HCT116 (cell line): ENCODE measurements around the gene MXD1. TPM values are rescaled to one million over a fixed set of nuclear protein-coding genes. Genes with fewer than 3 reads are reported as not detected.

Experiments
- ATAC-seq: fragments of 200-7000 bp; cut with Tn5 transposase; 2 replicates; pipeline ENCODE4 v1.9.1; 2020; ENCODE audit warnings: mild to moderate bottlenecking, moderate library complexity
- BruUV-seq: library from RNA; stranded (reverse); fragments of 400-500 nt; replicated peaks from 2 replicates; lab custom pipeline; 2021; lab: Mats Ljungman, UMichigan
- CTCF ChIA-PET: fragments of 300-600 bp; sonication (Branson Sonifier 250); formaldehyde crosslinking; loops from one replicate; lab custom pipeline; 2021; ENCODE audit warnings: antibody characterized with exemption; lab: Charles Lee
- POLR2A ChIA-PET: fragments of 300-600, 350-600 bp; sonication (Branson Sonifier 250); formaldehyde crosslinking; loops from one replicate; lab custom pipeline; 2021; ENCODE audit warnings: antibody characterized with exemption; lab: Charles Lee
- RAD21 ChIA-PET, 2 experiments: fragments of 300-600 bp; sonication (Branson Sonifier 250); formaldehyde crosslinking; loops; one replicate each; lab custom pipeline; 2023; ENCODE audit warnings: low total read pairs in 2 of 2; ENCODE audit not compliant: uncharacterized antibody in 2 of 2, unreplicated experiment in 2 of 2, low non-redundant PET in 1 of 2; lab: Charles Lee
- DNase-seq: peaks from one replicate; pipeline ENCODE4 v3.0.0-alpha.2; 2010; ENCODE audit warnings: low read depth, low spot score
- H2AFZ ChIP-seq: fragments of 200-600 bp; shearing (Covaris generic), sonication (generic); 2 replicates; pipeline ENCODE4 v1.6.1; 2017; ENCODE audit warnings: low read depth, mixed run types, mixed read lengths, antibody characterized with exemption, low read length; ENCODE audit not compliant: poor library complexity, severe bottlenecking
- H3K27ac ChIP-seq: 2 replicates; pipeline ENCODE4 v1.5.1; 2012; ENCODE audit warnings: low read depth, low read length
- H3K27me3 ChIP-seq: fragments of 200-600 bp; sonication (generic); 2 replicates; pipeline ENCODE4 v1.6.1; 2016; ENCODE audit warnings: mixed run types, low read length, mixed read lengths; ENCODE audit not compliant: insufficient read depth
- H3K36me3 ChIP-seq, 2 experiments: fragments of 200-500 bp in 1 of 2; fragments of 200-600 bp in 1 of 2; sonication (Bioruptor generic) in 1 of 2; sonication (generic) in 1 of 2; 2 replicates each; pipeline versions ENCODE4 v1.5.1 to v1.6.1; 2014 to 2016; ENCODE audit warnings: low read length in 2 of 2, inconsistent platforms in 1 of 2, mixed read lengths in 1 of 2, mixed run types in 1 of 2; ENCODE audit not compliant: insufficient read depth in 2 of 2, control insufficient read depth in 1 of 2
- H3K4me1 ChIP-seq, 2 experiments: fragments of 200-600 bp in 1 of 2; sonication (generic) in 1 of 2; 2 replicates each; pipeline versions ENCODE4 v1.5.1 to v1.6.1; 2012 to 2017; ENCODE audit warnings: low read length in 2 of 2, inconsistent platforms in 1 of 2, mild to moderate bottlenecking in 1 of 2, mixed read lengths in 1 of 2, mixed run types in 1 of 2, moderate library complexity in 1 of 2; ENCODE audit not compliant: insufficient read depth in 2 of 2, control insufficient read depth in 1 of 2
- H3K4me2 ChIP-seq: fragments of 200-600 bp; sonication (generic); 2 replicates; pipeline ENCODE4 v1.6.1; 2017; ENCODE audit warnings: mixed run types, low read length, mixed read lengths
- H3K4me3 ChIP-seq, 2 experiments: fragments of 200-600 bp in 1 of 2; sonication (generic) in 1 of 2; replicated peaks in 1 of 2; 2 replicates each; pipeline ENCODE4 v1.5.1; 2011 to 2016; ENCODE audit warnings: low read length in 2 of 2, control low read depth in 1 of 2, low read depth in 1 of 2, mild to moderate bottlenecking in 1 of 2, mixed read lengths in 1 of 2, mixed run types in 1 of 2
- H3K79me2 ChIP-seq: fragments of 200-600 bp; sonication (generic); 2 replicates; pipeline ENCODE4 v1.6.1; 2017; ENCODE audit warnings: mild to moderate bottlenecking, mixed run types, low read length, moderate library complexity, mixed read lengths; ENCODE audit not compliant: insufficient read depth
- H3K9ac ChIP-seq: fragments of 200-600 bp; sonication (generic); 2 replicates; pipeline ENCODE4 v1.6.1; 2016; ENCODE audit warnings: low read length, mixed read lengths
- H3K9me2 ChIP-seq: fragments of 200-600 bp; sonication (generic), shearing (Covaris generic); 2 replicates; pipeline ENCODE4 v1.6.1; 2017; ENCODE audit warnings: mixed run types, mild to moderate bottlenecking, moderate library complexity; ENCODE audit not compliant: insufficient read depth
- H3K9me3 ChIP-seq, 2 experiments: fragments of 200-500 bp in 1 of 2; fragments of 200-600 bp in 1 of 2; sonication (Bioruptor generic) in 1 of 2; sonication (generic) in 1 of 2; 2 replicates each; pipeline ENCODE4 v1.6.1; 2014 to 2017; ENCODE audit warnings: low read length in 2 of 2, mixed read lengths in 2 of 2, inconsistent platforms in 1 of 2, low read depth in 1 of 2, mild to moderate bottlenecking in 1 of 2, mixed run types in 1 of 2, moderate library complexity in 1 of 2; ENCODE audit not compliant: control insufficient read depth in 1 of 2, insufficient read depth in 1 of 2
- H4K20me1 ChIP-seq: fragments of 200-600 bp; sonication (generic), shearing (Covaris generic); 2 replicates; pipeline ENCODE4 v1.6.1; 2017; ENCODE audit warnings: mixed run types, mild to moderate bottlenecking, moderate library complexity; ENCODE audit not compliant: insufficient read depth
- CBX3 ChIP-seq: IDR thresholded peaks from 2 replicates; pipeline ENCODE4 v1.6.1; 2012; ENCODE audit warnings: low read depth
- EGR1 ChIP-seq: IDR thresholded peaks from 2 replicates; pipeline ENCODE4 v1.6.1; 2012; ENCODE audit warnings: low read depth
- EZH2 ChIP-seq: fragments of 200-600 bp; sonication (generic); IDR thresholded peaks from 2 replicates; pipeline ENCODE4 v1.6.1; 2017; ENCODE audit warnings: antibody characterized with exemption, mixed run types
- EZH2phosphoT487 ChIP-seq: fragments of 200-600 bp; IDR thresholded peaks from 2 replicates; pipeline ENCODE4 v1.6.1; 2018; ENCODE audit warnings: antibody characterized with exemption, borderline replicate concordance
- POLR2AphosphoS5 ChIP-seq: IDR thresholded peaks from 2 replicates; pipeline ENCODE4 v1.6.1; 2011; ENCODE audit warnings: mild to moderate bottlenecking, low read depth, low read length, moderate library complexity
- RAD21 ChIP-seq: IDR thresholded peaks from 2 replicates; pipeline ENCODE4 v1.6.1; 2012; ENCODE audit warnings: low read depth, mild to moderate bottlenecking
- SIN3A ChIP-seq: IDR thresholded peaks from 2 replicates; pipeline ENCODE4 v1.6.1; 2012; ENCODE audit warnings: low read depth
- SP1 ChIP-seq: IDR thresholded peaks from 2 replicates; pipeline ENCODE4 v1.6.1; 2012; ENCODE audit warnings: low read depth
- SRF ChIP-seq: IDR thresholded peaks from 2 replicates; pipeline ENCODE4 v1.6.1; 2012; ENCODE audit warnings: low read depth
- TCF7L2 ChIP-seq: IDR thresholded peaks from 2 replicates; pipeline ENCODE4 v1.7.0; 2011; ENCODE audit warnings: borderline replicate concordance, inconsistent platforms; ENCODE audit not compliant: insufficient read depth, insufficient read length; ENCODE audit errors: extremely low read depth
- ZFX ChIP-seq: fragments of 450-650 bp; IDR thresholded peaks from 2 replicates; pipeline ENCODE4 v1.6.1; 2017
- ZNF274 ChIP-seq: fragments of 200-500 bp; sonication (Bioruptor generic); IDR thresholded peaks from 2 replicates; pipeline ENCODE4 v1.6.1; 2014; ENCODE audit warnings: mild to moderate bottlenecking, low read depth, low read length, inconsistent platforms
- intact Hi-C: fragments of 100-400 bp; cut with micrococcal nuclease; formaldehyde crosslinking; loops from 2 replicates; pipeline ENCODE4 v1.10.0; 2022
- total RNA-seq: library from RNA; stranded (reverse); gene quantifications from one replicate; pipeline ENCODE4 v1.2.1, GENCODE V29; 2021; ENCODE audit not compliant: unreplicated experiment
- TF ChIP-seq, protein P1 (sequence below): IDR thresholded peaks from 2 replicates; pipeline ENCODE4 v1.6.1; 2012
- TF ChIP-seq, protein P2 (sequence below): IDR thresholded peaks from 2 replicates; pipeline ENCODE4 v1.6.1; 2012; ENCODE audit warnings: low read depth

Gene MXD1
- total RNA-seq, 1 experiment from 2014 or later = 10.3 TPM

DNA sequence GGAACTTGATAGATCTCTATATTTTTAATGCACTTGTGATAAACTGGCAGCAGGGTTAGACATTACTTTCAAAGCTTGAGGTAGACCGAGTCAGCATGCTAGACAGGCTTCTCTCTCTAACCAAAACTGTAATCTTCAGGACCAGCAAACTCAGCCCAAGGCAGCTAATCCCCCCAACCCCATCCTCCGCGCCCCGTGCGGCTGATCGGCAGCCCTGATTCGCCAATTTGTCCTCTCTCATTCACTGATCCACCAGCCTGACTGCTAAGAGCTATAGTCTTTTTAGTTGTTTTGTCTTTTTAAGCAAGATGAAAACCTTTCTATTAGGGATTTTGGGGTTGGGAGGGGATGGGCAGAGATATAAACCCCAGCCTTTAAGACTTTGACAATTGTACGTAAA, 25.8 kb downstream of the MXD1 start:
- no peaks in the 10 kb centered on the region for H3K79me2 ChIP-seq
- TF ChIP-seq CBX3 = no peak
- no peak for TF ChIP-seq RAD21
- no peak for TF ChIP-seq EZH2
- no peak for TF ChIP-seq TCF7L2
- TF ChIP-seq, all 23 proteins: peak for 0
- intact Hi-C loops = no loop called here
- ChIA-PET POLR2A (no interaction called here), RAD21 (no interaction called here), CTCF (no interaction called here)
- no peaks in the 10 kb centered on the region for H3K9me2 ChIP-seq
- BruUV-seq = no TSS peak
- no peaks in the 10 kb centered on the region for H4K20me1 ChIP-seq
- H3K9ac ChIP-seq = no peak overlapping the region
- 0 out of 4 replicates have a peak, but pooled peaks cover 0 to 3% of the 10 kb centered on the region in 2 experiments for H3K4me1 ChIP-seq
- DNase-seq (no peak), ATAC-seq (no peak)
- H2AFZ ChIP-seq = no peak overlapping the region
- no peaks in the 10 kb centered on the region for H3K9me3 ChIP-seq
- no peaks in the 10 kb centered on the region; a peak in 1 of 4 replicates for H3K36me3 ChIP-seq
- no peaks in the 10 kb centered on the region for H3K27me3 ChIP-seq
- H3K4me3 ChIP-seq = no peak overlapping the region
- no peak overlapping the region for H3K27ac ChIP-seq
- H3K4me2 ChIP-seq = no peak overlapping the region

DNA sequence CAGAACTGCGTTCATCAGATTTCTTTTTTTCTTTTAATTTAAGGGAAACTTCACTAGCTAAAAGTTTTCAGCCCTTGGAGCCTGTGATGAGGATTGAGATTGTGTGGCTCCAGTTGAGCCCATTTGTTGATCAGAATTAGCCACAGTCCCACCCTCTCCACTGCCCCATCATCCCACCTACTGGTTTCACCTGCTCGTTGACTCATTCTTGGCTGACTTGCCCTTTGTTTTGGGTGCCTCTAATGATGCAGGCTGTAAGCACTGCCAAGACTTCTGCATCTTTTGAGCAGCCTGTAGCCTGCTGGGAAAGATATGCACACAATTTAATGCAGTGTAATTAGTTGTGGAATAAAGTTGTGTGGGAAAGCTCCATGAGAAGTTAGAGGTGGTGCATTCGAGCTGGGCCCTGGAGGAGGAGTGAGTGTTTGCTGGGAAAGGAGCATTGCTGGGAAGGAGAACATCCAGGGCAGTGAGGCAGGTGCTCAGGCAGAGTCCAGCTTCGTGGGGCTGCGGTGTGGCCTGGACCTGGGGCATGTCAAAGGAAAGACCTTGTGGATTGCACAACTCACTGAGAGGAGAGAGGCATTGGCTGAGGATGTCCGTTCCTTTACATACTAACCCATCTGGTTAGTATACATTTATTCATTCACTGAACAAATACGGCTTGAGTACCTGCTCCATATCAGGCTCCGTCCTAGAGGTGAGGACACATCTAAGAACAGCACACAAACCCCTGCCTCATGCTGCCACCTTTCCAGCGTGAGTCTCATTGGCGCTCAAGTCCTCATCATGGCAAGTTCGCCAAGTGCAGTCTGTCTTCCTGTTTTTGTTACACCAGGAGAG, 28.3 kb downstream of the MXD1 start:
- DNase-seq (no peak), ATAC-seq (no peak)
- no TSS peak for BruUV-seq
- RAD21 ChIA-PET = no interaction called here
- Histone ChIP-seq H3K9ac (no peak overlapping the region), H3K27me3 (no peaks in the 10 kb centered on the region), H3K4me3 (no peak overlapping the region), H3K9me2 (no peaks in the 10 kb centered on the region), H3K4me1 (peaks cover 19 to 29% of the 10 kb centered on the region in 2 experiments), H3K36me3 (no peaks in the 10 kb centered on the region; a peak in 1 of 4 replicates), H3K79me2 (no peaks in the 10 kb centered on the region), H3K9me3 (no peaks in the 10 kb centered on the region), H4K20me1 (no peaks in the 10 kb centered on the region), H3K27ac (no peak overlapping the region), H3K4me2 (no peak overlapping the region), H2AFZ (no peak overlapping the region)
- POLR2A ChIA-PET = no interaction called here
- CTCF ChIA-PET = no interaction called here
- intact Hi-C loops = no loop called here
- TF ChIP-seq ZFX = no peak
- TF ChIP-seq EZH2 = no peak
- TF ChIP-seq SIN3A = no peak
- no peak for TF ChIP-seq POLR2AphosphoS5
- no peak for TF ChIP-seq ZNF274
- no peak for TF ChIP-seq EZH2phosphoT487
- no peak for TF ChIP-seq SP1
- TF ChIP-seq TCF7L2 = no peak
- no peak for TF ChIP-seq SRF
- TF ChIP-seq, protein P1, sequence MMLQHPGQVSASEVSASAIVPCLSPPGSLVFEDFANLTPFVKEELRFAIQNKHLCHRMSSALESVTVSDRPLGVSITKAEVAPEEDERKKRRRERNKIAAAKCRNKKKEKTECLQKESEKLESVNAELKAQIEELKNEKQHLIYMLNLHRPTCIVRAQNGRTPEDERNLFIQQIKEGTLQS = no peak
- no peak for TF ChIP-seq EGR1
- TF ChIP-seq, protein P2, sequence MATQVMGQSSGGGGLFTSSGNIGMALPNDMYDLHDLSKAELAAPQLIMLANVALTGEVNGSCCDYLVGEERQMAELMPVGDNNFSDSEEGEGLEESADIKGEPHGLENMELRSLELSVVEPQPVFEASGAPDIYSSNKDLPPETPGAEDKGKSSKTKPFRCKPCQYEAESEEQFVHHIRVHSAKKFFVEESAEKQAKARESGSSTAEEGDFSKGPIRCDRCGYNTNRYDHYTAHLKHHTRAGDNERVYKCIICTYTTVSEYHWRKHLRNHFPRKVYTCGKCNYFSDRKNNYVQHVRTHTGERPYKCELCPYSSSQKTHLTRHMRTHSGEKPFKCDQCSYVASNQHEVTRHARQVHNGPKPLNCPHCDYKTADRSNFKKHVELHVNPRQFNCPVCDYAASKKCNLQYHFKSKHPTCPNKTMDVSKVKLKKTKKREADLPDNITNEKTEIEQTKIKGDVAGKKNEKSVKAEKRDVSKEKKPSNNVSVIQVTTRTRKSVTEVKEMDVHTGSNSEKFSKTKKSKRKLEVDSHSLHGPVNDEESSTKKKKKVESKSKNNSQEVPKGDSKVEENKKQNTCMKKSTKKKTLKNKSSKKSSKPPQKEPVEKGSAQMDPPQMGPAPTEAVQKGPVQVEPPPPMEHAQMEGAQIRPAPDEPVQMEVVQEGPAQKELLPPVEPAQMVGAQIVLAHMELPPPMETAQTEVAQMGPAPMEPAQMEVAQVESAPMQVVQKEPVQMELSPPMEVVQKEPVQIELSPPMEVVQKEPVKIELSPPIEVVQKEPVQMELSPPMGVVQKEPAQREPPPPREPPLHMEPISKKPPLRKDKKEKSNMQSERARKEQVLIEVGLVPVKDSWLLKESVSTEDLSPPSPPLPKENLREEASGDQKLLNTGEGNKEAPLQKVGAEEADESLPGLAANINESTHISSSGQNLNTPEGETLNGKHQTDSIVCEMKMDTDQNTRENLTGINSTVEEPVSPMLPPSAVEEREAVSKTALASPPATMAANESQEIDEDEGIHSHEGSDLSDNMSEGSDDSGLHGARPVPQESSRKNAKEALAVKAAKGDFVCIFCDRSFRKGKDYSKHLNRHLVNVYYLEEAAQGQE = no peak
